ENCODE results near the gene CD244. TPM values are rescaled to one million over a fixed set of nuclear protein-coding genes. Genes with fewer than 3 reads are reported as not detected.
A peak's percentile ranks its signal among the peaks of the same experiment; 100 is the strongest.
"Not testable (repeated sequence)": the region's sequence is repeated elsewhere in the genome, so short reads cannot be mapped to it uniquely, and the experiment has no call there.

CD244 gene
- polyA plus RNA-seq, 1 donor, result 2.1 TPM

GRCh38 chr1:160782988-160783765 lies 79.5 kb downstream of the CD244 start:
- not testable (repeated sequence) for H3K27ac ChIP-seq (ENCODE audit: low read length); H3K4me3 ChIP-seq (ENCODE audit: low read length); DNase-seq; H3K36me3 ChIP-seq (ENCODE audit: control insufficient read depth, insufficient read depth, low read length); H3K27me3 ChIP-seq (ENCODE audit: control insufficient read depth, insufficient read depth, low read length); H3K9me3 ChIP-seq (ENCODE audit: control insufficient read depth, low read depth, low read length)
- WGBS (ENCODE audit: insufficient coverage, low lambda C conversion rate), result no CpG with 5 or more reads among the region's 25 CpGs
- H3K4me1 ChIP-seq (ENCODE audit: control insufficient read depth, insufficient read depth, low read length), result peaks cover 24% of the 10 kb centered on the region

- H3K4me1 ChIP-seq (ENCODE audit: control insufficient read depth, insufficient read depth, low read length), result peaks cover 24% of the 10 kb centered on the region
- H3K9me3 ChIP-seq (ENCODE audit: control insufficient read depth, low read depth, low read length), result no peaks in the 10 kb centered on the region
- peak overlapping the region; percentile 69 for H3K27ac ChIP-seq (ENCODE audit: low read length)
- no peaks in the 10 kb centered on the region for H3K36me3 ChIP-seq (ENCODE audit: control insufficient read depth, insufficient read depth, low read length)
- H3K27me3 ChIP-seq (ENCODE audit: control insufficient read depth, insufficient read depth, low read length), result no peaks in the 10 kb centered on the region
- WGBS (ENCODE audit: insufficient coverage, low lambda C conversion rate), result no CpG with 5 or more reads among the region's 9 CpGs
- DNase-seq, result peak in 1 of 2 donors; percentile 29
- H3K4me3 ChIP-seq (ENCODE audit: low read length), result no peak overlapping the region
Measured at GRCh38 chr1:160781914-160782689, 80.6 kb downstream of the CD244 start.

DNA sequence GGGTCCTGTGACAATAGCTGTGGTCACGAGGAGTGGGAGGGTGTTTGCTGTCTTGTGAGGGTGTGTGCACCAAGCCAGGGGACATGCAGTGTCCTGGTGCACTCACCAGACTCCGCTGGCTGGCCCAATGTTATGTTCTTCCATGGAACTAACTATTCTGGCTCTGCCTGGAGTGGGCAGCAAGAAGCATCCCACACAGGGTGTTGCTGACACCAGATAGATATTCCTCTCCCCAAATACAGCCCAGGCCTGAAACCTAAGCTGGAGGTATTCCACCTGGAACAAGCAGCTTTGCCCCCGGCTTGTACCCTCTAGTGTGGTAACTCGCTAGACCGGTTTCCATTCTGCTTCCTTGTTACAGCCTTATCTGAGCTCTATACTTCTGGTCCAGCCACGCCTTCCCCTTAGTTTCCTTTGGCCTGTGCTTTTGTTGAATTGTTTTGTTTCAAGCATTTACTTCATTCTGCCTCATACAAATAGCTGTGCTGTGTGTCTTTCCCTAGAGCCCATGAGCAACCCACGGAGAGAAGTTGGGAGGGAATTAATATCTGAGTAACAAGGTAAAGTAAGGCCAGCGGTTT lies 81.4 kb downstream of the CD244 start:
- Histone ChIP-seq H3K4me3 (ENCODE audit: low read length) (no peak overlapping the region), H3K36me3 (ENCODE audit: control insufficient read depth, insufficient read depth, low read length) (no peaks in the 10 kb centered on the region), H3K27ac (ENCODE audit: low read length) (peak overlapping the region; percentile 69), H3K9me3 (ENCODE audit: control insufficient read depth, low read depth, low read length) (no peaks in the 10 kb centered on the region), H3K4me1 (ENCODE audit: control insufficient read depth, insufficient read depth, low read length) (peaks cover 24% of the 10 kb centered on the region), H3K27me3 (ENCODE audit: control insufficient read depth, insufficient read depth, low read length) (no peaks in the 10 kb centered on the region)
- WGBS (ENCODE audit: insufficient coverage, low lambda C conversion rate), result no CpG with 5 or more reads among the region's 8 CpGs
- DNase-seq, result peak; percentile 91 to 96

- Histone ChIP-seq H3K27ac (ENCODE audit: low read length) (no peak overlapping the region), H3K9me3 (ENCODE audit: control insufficient read depth, low read depth, low read length) (no peaks in the 10 kb centered on the region), H3K36me3 (ENCODE audit: control insufficient read depth, insufficient read depth, low read length) (no peaks in the 10 kb centered on the region), H3K27me3 (ENCODE audit: control insufficient read depth, insufficient read depth, low read length) (no peaks in the 10 kb centered on the region), H3K4me1 (ENCODE audit: control insufficient read depth, insufficient read depth, low read length) (peaks cover 24% of the 10 kb centered on the region), H3K4me3 (ENCODE audit: low read length) (no peak overlapping the region)
- WGBS (ENCODE audit: insufficient coverage, low lambda C conversion rate), result no CpG with 5 or more reads among the region's 2 CpGs
- no peak for DNase-seq
Measured at GRCh38 chr1:160780398-160780755, 82.3 kb downstream of the CD244 start.

Other genes starting within 250 kb of the CD244 start
- gene SLAMF1, start 215.8 kb downstream of the CD244 start, polyA plus RNA-seq, result 0.91 TPM
- 8.6 TPM for gene CD48, start 151.1 kb downstream of the CD244 start, polyA plus RNA-seq
- gene SLAMF7, start 123.6 kb downstream of the CD244 start, polyA plus RNA-seq, result 5.8 TPM
- gene LY9, start 66.7 kb downstream of the CD244 start, polyA plus RNA-seq, result 0.72 TPM
- 452 TPM for gene ITLN1, start 22.3 kb upstream of the CD244 start, polyA plus RNA-seq
- 1.9 TPM for gene ITLN2, start 91.9 kb upstream of the CD244 start, polyA plus RNA-seq
- gene F11R, start 158.3 kb upstream of the CD244 start, polyA plus RNA-seq, result 132 TPM
- gene TSTD1, start 176.1 kb upstream of the CD244 start, polyA plus RNA-seq, result 60.9 TPM
- 56.9 TPM for gene USF1, start 183.1 kb upstream of the CD244 start, polyA plus RNA-seq
- gene ARHGAP30, start 207.0 kb upstream of the CD244 start, polyA plus RNA-seq, result 5.7 TPM
- 0.42 TPM for gene NECTIN4, start 226.7 kb upstream of the CD244 start, polyA plus RNA-seq
- 5.6 TPM for gene KLHDC9, start 235.5 kb upstream of the CD244 start, polyA plus RNA-seq

Measured in large intestine (tissue), 3 donors.